AG09319 (cell line): ENCODE data around the gene KIF17.
"Not testable (repeated sequence)": the region's sequence is repeated elsewhere in the genome, so short reads cannot be mapped to it uniquely, and the experiment has no call there.

Source experiments
- DNase-seq: peaks from one replicate; pipeline ENCODE4 v3.0.0-alpha.2; 2010; ENCODE audit warnings: low read depth; ENCODE audit errors: extremely low read depth
- CTCF ChIP-seq: IDR thresholded peaks from 2 replicates; pipeline ENCODE4 v1.5.1; 2011; ENCODE audit warnings: low read depth, mild to moderate bottlenecking, inconsistent platforms, low read length, moderate library complexity

The KIF17 gene

GRCh38 chr1:20684050-20684620 lies 33.7 kb downstream of the KIF17 start:
- TF ChIP-seq CTCF, result no peak
- no peak for DNase-seq

- no peak for TF ChIP-seq CTCF
- DNase-seq, result no peak
Measured at GRCh38 chr1:20683614-20684013, 34.2 kb downstream of the KIF17 start.

GRCh38 chr1:20682571-20683236 lies 35.1 kb downstream of the KIF17 start:
- no peak for TF ChIP-seq CTCF
- no peak for DNase-seq

GRCh38 chr1:20681999-20682398 lies 35.8 kb downstream of the KIF17 start:
- DNase-seq, result no peak
- no peak for TF ChIP-seq CTCF

- DNase-seq, result no peak
- TF ChIP-seq CTCF, result no peak
Measured at GRCh38 chr1:20680269-20680668, 37.5 kb downstream of the KIF17 start.

GRCh38 chr1:20678599-20678998 lies 39.2 kb downstream of the KIF17 start:
- no peak for TF ChIP-seq CTCF
- no peak for DNase-seq

GRCh38 chr1:20673626-20674025 lies 44.2 kb downstream of the KIF17 start:
- DNase-seq, result not testable (repeated sequence)

GRCh38 chr1:20672265-20672632 lies 45.6 kb downstream of the KIF17 start:
- TF ChIP-seq CTCF, result no peak
- no peak for DNase-seq
